NT2/D1 (cell line): ENCODE results near the gene TPX2.

ENCODE experiments used
- YY1 ChIP-seq: IDR thresholded peaks from 2 replicates; pipeline ENCODE4 v1.6.1; 2011; ENCODE audit not compliant: insufficient read length, insufficient read depth
- ZNF274 ChIP-seq: IDR thresholded peaks from 2 replicates; pipeline ENCODE4 v1.6.1; 2011; ENCODE audit warnings: mild to moderate bottlenecking, low read depth, low read length

GRCh38 chr20:31738729-31739549 is at the start of gene TPX2:
- no peak for TF ChIP-seq ZNF274
- TF ChIP-seq YY1: no peak
